ENCODE data around the gene ESPN. TPM values are rescaled to one million over a fixed set of nuclear protein-coding genes. Genes with fewer than 3 reads are reported as not detected.

The ESPN gene
- total and polyA plus RNA-seq, 2 of the 8 experiments (the other 6 are each of a cell fraction or from before 2014, with no cell fraction given), result 5.2 to 16.3 TPM

DNA sequence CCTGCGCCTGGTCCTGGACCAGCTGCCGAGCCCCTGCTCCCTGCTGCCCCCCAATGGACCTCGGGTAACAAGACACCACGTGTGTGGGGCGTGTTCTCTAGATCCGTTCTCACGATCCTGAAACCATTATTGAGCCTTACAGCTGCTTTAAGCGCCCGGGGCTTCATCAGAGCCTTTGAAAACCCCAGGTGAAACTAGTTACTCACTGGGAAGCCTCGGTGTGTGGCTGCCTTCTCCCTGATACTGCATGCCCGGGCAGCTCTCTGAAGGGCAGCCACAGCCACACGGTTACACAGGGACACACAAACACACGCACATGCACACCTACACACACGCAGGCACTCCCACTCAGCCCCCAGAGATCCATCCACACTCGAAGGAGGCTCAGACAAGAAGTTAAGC lies 10.1 kb upstream of the ESPN start (continued):
- TF ChIP-seq EP300 (IDR thresholded peaks at IDR 0.05; ENCODE audit: borderline replicate concordance in 1 of 2, low read depth in 2 of 2, low read length in 2 of 2) (peak in 1 of 2 experiments; percentile 72; a peak in 1 of 3 replicates), SIN3A (conservative IDR thresholded peaks at IDR 0.05 in 1 of 2, IDR thresholded peaks at IDR 0.05 in 1 of 2; ENCODE audit: low read depth in 1 of 2, low read length in 2 of 2) (peak in 1 of 2 experiments; percentile 65; a peak in 1 of 4 replicates), CEBPB (IDR thresholded peaks at IDR 0.05; ENCODE audit: low read depth, low read length) (no peak), MAFK (IDR thresholded peaks at IDR 0.05; ENCODE audit: low read depth, low read length) (no peak), POLR2AphosphoS5 (IDR thresholded peaks at IDR 0.05; ENCODE audit: low read depth, low read length) (no peak), SUZ12 (IDR thresholded peaks at IDR 0.05; ENCODE audit: low read length) (no peak), SIX5 (IDR thresholded peaks at IDR 0.05; ENCODE audit: low read depth, low read length) (no peak), SAP30 (IDR thresholded peaks at IDR 0.05; ENCODE audit: insufficient read depth, insufficient replicate concordance, low read length) (no peak), GABPA (IDR thresholded peaks at IDR 0.05; ENCODE audit: borderline replicate concordance, insufficient read depth, low read length) (no peak; the same call in 1 of the 2 replicates), RAD21 (IDR thresholded peaks at IDR 0.05 in 1 of 2, conservative IDR thresholded peaks at IDR 0.05 in 1 of 2; ENCODE audit: low read depth in 2 of 2, low read length in 2 of 2) (peak; percentile 43 to 66), YY1 (IDR thresholded peaks at IDR 0.05; ENCODE audit: low read depth, low read length) (0 out of 2 replicates have a peak, but pooled peaks have one; percentile 33), RXRA (IDR thresholded peaks at IDR 0.05; ENCODE audit: insufficient read depth, low read depth, low read length) (no peak), TCF12 (IDR thresholded peaks at IDR 0.05; ENCODE audit: low read depth, low read length) (0 out of 2 replicates have a peak, but pooled peaks have one; percentile 69), GTF2F1 (IDR thresholded peaks at IDR 0.05; ENCODE audit: borderline replicate concordance, low read depth, low read length) (no peak), RNF2 (IDR thresholded peaks at IDR 0.05; ENCODE audit: borderline replicate concordance, low read depth, low read length, missing control alignments, poor library complexity, severe bottlenecking) (no peak), TAF7 (optimal IDR thresholded peaks at IDR 0.05; ENCODE audit: borderline replicate concordance, low read depth, low read length) (no peak), POLR2A (IDR thresholded peaks at IDR 0.05; ENCODE audit: control extremely low read depth in 1 of 2, low read depth in 2 of 2, low read length in 2 of 2) (no peak), CTCF (IDR thresholded peaks at IDR 0.05; ENCODE audit: control extremely low read depth in 1 of 3, insufficient read depth in 1 of 3, low read depth in 1 of 3, low read length in 3 of 3) (peak; percentile 79 to 91 (median 88))
- TF ChIP-seq, protein P1, sequence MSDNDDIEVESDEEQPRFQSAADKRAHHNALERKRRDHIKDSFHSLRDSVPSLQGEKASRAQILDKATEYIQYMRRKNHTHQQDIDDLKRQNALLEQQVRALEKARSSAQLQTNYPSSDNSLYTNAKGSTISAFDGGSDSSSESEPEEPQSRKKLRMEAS (IDR thresholded peaks at IDR 0.05), result peak; percentile 96
- TF ChIP-seq, protein P2, sequence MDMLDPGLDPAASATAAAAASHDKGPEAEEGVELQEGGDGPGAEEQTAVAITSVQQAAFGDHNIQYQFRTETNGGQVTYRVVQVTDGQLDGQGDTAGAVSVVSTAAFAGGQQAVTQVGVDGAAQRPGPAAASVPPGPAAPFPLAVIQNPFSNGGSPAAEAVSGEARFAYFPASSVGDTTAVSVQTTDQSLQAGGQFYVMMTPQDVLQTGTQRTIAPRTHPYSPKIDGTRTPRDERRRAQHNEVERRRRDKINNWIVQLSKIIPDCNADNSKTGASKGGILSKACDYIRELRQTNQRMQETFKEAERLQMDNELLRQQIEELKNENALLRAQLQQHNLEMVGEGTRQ (IDR thresholded peaks at IDR 0.05; ENCODE audit: low read length), result no peak

All from H1 (cell line).